Colonic mucosa (tissue), 4 donors: ENCODE measurements around the gene SORL1-AS1. TPM values are rescaled to one million over a fixed set of nuclear protein-coding genes. Genes with fewer than 3 reads are reported as not detected.
A peak's percentile ranks its signal among the peaks of the same experiment; 100 is the strongest.

Experiments
- DNase-seq: peaks from one replicate; pipeline ENCODE4 v3.0.0-alpha.2; 2020
- H3K27ac ChIP-seq: fragments of 200-600 bp; one replicate; pipeline ENCODE4 v1.8.0; 2021
- H3K27me3 ChIP-seq: fragments of 200-600 bp; one replicate; pipeline ENCODE4 v1.8.0; 2021
- H3K36me3 ChIP-seq: fragments of 200-600 bp; one replicate; pipeline ENCODE4 v1.8.0; 2021
- H3K4me1 ChIP-seq: fragments of 200-600 bp; one replicate; pipeline ENCODE4 v1.8.0; 2021; ENCODE audit warnings: mild to moderate bottlenecking
- H3K4me3 ChIP-seq: fragments of 200-600 bp; one replicate; pipeline ENCODE4 v1.8.0; 2021
- H3K9ac ChIP-seq, 2 donors: one replicate each; pipeline ENCODE4 v1.7.0; 2013; ENCODE audit warnings: control low read depth in 2 of 2, low read depth in 2 of 2, low read length in 2 of 2
- H3K9me3 ChIP-seq: fragments of 200-600 bp; one replicate; pipeline ENCODE4 v1.8.0; 2021
- CTCF ChIP-seq: fragments of 200-600 bp; IDR thresholded peaks from one replicate; pipeline ENCODE4 v1.8.0; 2022; ENCODE audit warnings: antibody characterized with exemption, mild to moderate bottlenecking
- intact Hi-C: fragments of 100-400 bp; cut with DNase I; formaldehyde crosslinking; loops from one replicate; pipeline ENCODE4 v1.14.1; 2022
- total RNA-seq, 2 donors: library from RNA; stranded (reverse); fragmentation: NEBNext Ultra II Directional in 1 of 2; extraction: Animal tissue kit (Norgen Biotek cat#: 25700) in 1 of 2; gene quantifications; one replicate each; pipeline ENCODE4 v1.2.1, GENCODE V29; 2021
- donor health status: healthy.
- donor health status: DM: no; HTN: no; CAD: no.
- donor health status: DM: no; HTN: no; CAD: no.

SORL1-AS1 gene

GRCh38 chr11:121405646-121406045 lies 47.1 kb downstream of the SORL1-AS1 start:
- intact Hi-C loops, result no loop called here
- Histone ChIP-seq H3K27me3 (no peaks in the 10 kb centered on the region), H3K27ac (no peak overlapping the region), H3K4me3 (no peak overlapping the region), H3K9me3 (no peaks in the 10 kb centered on the region), H3K4me1 (no peaks in the 10 kb centered on the region), H3K9ac (no peak overlapping the region), H3K36me3 (no peaks in the 10 kb centered on the region)
- TF ChIP-seq CTCF, result no peak
- DNase-seq, result no peak

- H3K4me1 ChIP-seq, result no peaks in the 10 kb centered on the region
- H3K4me3 ChIP-seq, result no peak overlapping the region
- no peak overlapping the region for H3K9ac ChIP-seq
- intact Hi-C loops, result no loop called here
- no peaks in the 10 kb centered on the region for H3K9me3 ChIP-seq
- no peak for TF ChIP-seq CTCF
- DNase-seq, result no peak
- no peaks in the 10 kb centered on the region for H3K27me3 ChIP-seq
- no peaks in the 10 kb centered on the region for H3K36me3 ChIP-seq
- no peak overlapping the region for H3K27ac ChIP-seq
Measured at GRCh38 chr11:121394785-121395184, 58.0 kb downstream of the SORL1-AS1 start.

GRCh38 chr11:121393855-121394254 lies 58.9 kb downstream of the SORL1-AS1 start:
- no peaks in the 10 kb centered on the region for H3K36me3 ChIP-seq
- H3K27me3 ChIP-seq, result no peaks in the 10 kb centered on the region
- DNase-seq, result no peak
- H3K27ac ChIP-seq, result no peak overlapping the region
- no peaks in the 10 kb centered on the region for H3K4me1 ChIP-seq
- no peak overlapping the region for H3K4me3 ChIP-seq
- no peak overlapping the region for H3K9ac ChIP-seq
- no peaks in the 10 kb centered on the region for H3K9me3 ChIP-seq
- no peak for TF ChIP-seq CTCF
- intact Hi-C loops, result no loop called here

- H3K27ac ChIP-seq, result peak overlapping the region; percentile 70
- DNase-seq, result peak; percentile 92
- no peaks in the 10 kb centered on the region for H3K9me3 ChIP-seq
- intact Hi-C loops, result no loop called here
- no peaks in the 10 kb centered on the region for H3K4me1 ChIP-seq
- H3K9ac ChIP-seq, result peak overlapping the region in 1 of 2 donors; percentile 42
- H3K4me3 ChIP-seq, result no peak overlapping the region
- no peak for TF ChIP-seq CTCF
- H3K27me3 ChIP-seq, result no peaks in the 10 kb centered on the region
- H3K36me3 ChIP-seq, result no peaks in the 10 kb centered on the region
Measured at GRCh38 chr11:121391914-121392313, 60.9 kb downstream of the SORL1-AS1 start.

- H3K9ac ChIP-seq, result no peak overlapping the region
- H3K4me3 ChIP-seq, result no peak overlapping the region
- H3K27me3 ChIP-seq, result no peaks in the 10 kb centered on the region
- H3K9me3 ChIP-seq, result no peaks in the 10 kb centered on the region
- H3K36me3 ChIP-seq, result no peaks in the 10 kb centered on the region
- TF ChIP-seq CTCF, result no peak
- no peaks in the 10 kb centered on the region for H3K4me1 ChIP-seq
- DNase-seq, result no peak
- intact Hi-C loops, result no loop called here
- no peak overlapping the region for H3K27ac ChIP-seq
Measured at GRCh38 chr11:121389651-121390050, 63.1 kb downstream of the SORL1-AS1 start.

Other genes with a start within 250 kb of the SORL1-AS1 start
- 10 to 100 TPM; 24.4 to 79.6 TPM for gene SC5D, start 160.2 kb downstream of the SORL1-AS1 start, total RNA-seq
- 100 to 1,000 TPM in 1 of 2 donors, 10 to 100 TPM in 1; 66.1 to 121 TPM for gene SORL1, start 653 bp downstream of the SORL1-AS1 start, total RNA-seq